K562 (cell line): ENCODE data around the gene CAPN10. TPM values are rescaled to one million over a fixed set of nuclear protein-coding genes. Genes with fewer than 3 reads are reported as not detected.

Source experiments
- ATAC-seq: fragments of 200-7000 bp; cut with Tn5 transposase; 3 replicates; pipeline ENCODE4 v1.9.1; 2020; ENCODE audit warnings: moderate library complexity
- BruUV-seq: library from RNA; stranded (reverse); fragments of 400-500 nt; replicated peaks from 2 replicates; lab custom pipeline; 2021; lab: Mats Ljungman, UMichigan
- CTCF ChIA-PET: fragments of 300-600 bp; formaldehyde crosslinking; extraction: SDS; loops from one replicate; lab custom pipeline; 2021; ENCODE audit warnings: low intra/inter-chr PET ratio; lab: Yijun Ruan, JAX
- POLR2A ChIA-PET: fragments of 300-600, 350-650 bp; sonication (Branson Sonifier 250); formaldehyde crosslinking; extraction: SDS; loops from one replicate; lab custom pipeline; 2021; ENCODE audit warnings: antibody characterized with exemption, inconsistent platforms; lab: Yijun Ruan, JAX
- DNase-seq, 4 experiments: peaks; one replicate each; pipeline versions ENCODE4 v3.0.0 to v3.0.0-alpha.2; 2011 to 2018; ENCODE audit warnings: low spot score in 3 of 4, mixed read lengths in 3 of 4; ENCODE audit errors: extremely low read depth in 1 of 4
- FAIRE-seq: peaks from 2 replicates; lab custom pipeline; 2011; peaks lifted over from hg19 to GRCh38; lab: Jason Lieb, UNC
- H2AFZ ChIP-seq: 2 replicates; pipeline ENCODE4 v1.6.0; 2011; ENCODE audit warnings: low read depth, low read length, control low read depth, inconsistent platforms
- H3K27ac ChIP-seq: fragments of 200-600 bp; 3 replicates; pipeline ENCODE4 v1.8.0; 2011; ENCODE audit warnings: low read depth, mild to moderate bottlenecking, control low read depth, inconsistent platforms, low read length, moderate library complexity, mixed read lengths; ENCODE audit errors: extremely low read depth
- H3K27me3 ChIP-seq, 2 experiments: fragments of 300-600 bp in 1 of 2; 2 replicates in 1 of 2; 3 replicates in 1 of 2; pipeline versions ENCODE4 v1.6.0 to v1.8.0; 2011; ENCODE audit warnings: inconsistent platforms in 2 of 2, low read length in 2 of 2, mild to moderate bottlenecking in 1 of 2, mixed read lengths in 1 of 2, moderate library complexity in 1 of 2; ENCODE audit not compliant: control insufficient read depth in 2 of 2, insufficient read depth in 2 of 2
- H3K36me3 ChIP-seq: fragments of 300-600 bp; 3 replicates; pipeline ENCODE4 v1.8.0; 2011; ENCODE audit warnings: mild to moderate bottlenecking, low read length, inconsistent platforms; ENCODE audit not compliant: control insufficient read depth, insufficient read depth
- H3K4me1 ChIP-seq, 2 experiments: fragments of 200-600 bp in 1 of 2; replicated peaks in 1 of 2; 2 replicates in 1 of 2; 3 replicates in 1 of 2; pipeline versions ENCODE4 v1.5.1 to v1.8.0; 2011; ENCODE audit warnings: inconsistent platforms in 2 of 2, low read length in 2 of 2, mild to moderate bottlenecking in 1 of 2, mixed read lengths in 1 of 2, moderate library complexity in 1 of 2; ENCODE audit not compliant: control insufficient read depth in 2 of 2, insufficient read depth in 2 of 2
- H3K4me2 ChIP-seq: 2 replicates; pipeline ENCODE4 v1.6.1; 2011; ENCODE audit warnings: low read length, control low read depth, inconsistent platforms, mixed read lengths; ENCODE audit not compliant: insufficient read depth
- H3K4me3 ChIP-seq: fragments of 200-600 bp; sonication (generic), shearing (Covaris generic); 2 replicates; pipeline ENCODE4 v1.5.1; 2016; ENCODE audit warnings: control low read depth, inconsistent platforms
- H3K79me2 ChIP-seq: fragments of 200-600 bp; 3 replicates; pipeline ENCODE4 v1.8.0; 2011; ENCODE audit warnings: low read length, inconsistent platforms; ENCODE audit not compliant: control insufficient read depth, insufficient read depth
- H3K9ac ChIP-seq, 2 experiments: 2 replicates each; pipeline versions ENCODE4 v1.6.0 to v1.6.1; 2011; ENCODE audit warnings: low read depth in 2 of 2, low read length in 2 of 2, control low read depth in 1 of 2, inconsistent platforms in 1 of 2, mild to moderate bottlenecking in 1 of 2, mixed read lengths in 1 of 2; ENCODE audit not compliant: insufficient read depth in 1 of 2
- H3K9me1 ChIP-seq: one replicate; pipeline ENCODE4 v1.6.0; 2011; ENCODE audit warnings: inconsistent platforms, mild to moderate bottlenecking, low read length, moderate library complexity; ENCODE audit not compliant: control insufficient read depth, insufficient read depth
- H3K9me3 ChIP-seq: replicated peaks from 2 replicates; pipeline ENCODE4 v1.5.1; 2011; ENCODE audit warnings: low read depth, low read length, inconsistent platforms; ENCODE audit not compliant: control insufficient read depth, insufficient read depth
- H4K20me1 ChIP-seq: replicated peaks from 2 replicates; pipeline ENCODE4 v1.6.1; 2011; ENCODE audit warnings: low read length, inconsistent platforms, mixed read lengths; ENCODE audit not compliant: control insufficient read depth, insufficient read depth
- GABPB1 ChIP-seq: sonication (generic); formaldehyde crosslinking; IDR thresholded peaks from 2 replicates; pipeline ENCODE4 v1.8.0; 2022; ENCODE audit warnings: mild to moderate bottlenecking, missing genetic modification reagents
- MTA2 ChIP-seq: fragments of 450-650 bp; IDR thresholded peaks from 2 replicates; pipeline ENCODE4 v1.6.1; 2016; ENCODE audit warnings: low read depth
- PTBP1 ChIP-seq: fragments of 200-400 bp; formaldehyde crosslinking; IDR thresholded peaks from 2 replicates; pipeline ENCODE4 v1.6.1; 2017; ENCODE audit warnings: low read depth, low read length
- RBFOX2 ChIP-seq: fragments of 200-400 bp; formaldehyde crosslinking; IDR thresholded peaks from 2 replicates; pipeline ENCODE4 v1.6.1; 2017; ENCODE audit warnings: low read depth, mild to moderate bottlenecking, low read length, moderate library complexity
- SRSF1 ChIP-seq: fragments of 200-400 bp; formaldehyde crosslinking; IDR thresholded peaks from 2 replicates; pipeline ENCODE4 v1.6.1; 2017; ENCODE audit warnings: mild to moderate bottlenecking, low read depth, low read length, moderate library complexity
- SRSF7 ChIP-seq: fragments of 200-400 bp; formaldehyde crosslinking; optimal IDR thresholded peaks from 2 replicates; pipeline ENCODE3; 2017; ENCODE audit warnings: mild to moderate bottlenecking, low read depth, low read length
- ZEB2 ChIP-seq: fragments of 450-650 bp; IDR thresholded peaks from 2 replicates; pipeline ENCODE4 v1.6.1; 2016
- WGBS: fragments of 100-300 bp; shearing (Covaris generic); methylation state at CpG from one replicate; pipeline ENCODE4 v1.1.6; 2016; ENCODE audit warnings: low coverage, mixed read lengths; ENCODE audit not compliant: insufficient coverage; ENCODE audit errors: missing lambda C conversion rate; 5-methylcytosine and 5-hydroxymethylcytosine counted together
- in situ Hi-C: fragments of 300-500 bp; cut with MboI; formaldehyde crosslinking; loops from 4 replicates; pipeline ENCODE4 v1.15.0; 2018; ENCODE audit warnings: inconsistent platforms, mixed read lengths
- intact Hi-C: fragments of 100-400 bp; cut with micrococcal nuclease; formaldehyde crosslinking; loops from 2 replicates; pipeline ENCODE4 v1.14.2; 2022
- polyA plus RNA-seq, 8 experiments: library from polyadenylated mRNA; depleted of rRNA in 4 of 8; stranded (reverse) in 5 of 8; unstranded in 3 of 8; fragments of >200 nt; fragmentation: Nextera tagmentation in 2 of 8; fragmentation: Illumina TruSeq in 1 of 8; extraction: Ambion mirVana in 2 of 8; extraction: Trizol in 1 of 8; gene quantifications; 2 replicates each; pipeline versions ENCODE4 v1.2.1 to v1.2.3, GENCODE V29; 2011 to 2014; ENCODE audit warnings: inconsistent platforms in 1 of 8, missing spikeins in 1 of 8
- total RNA-seq, 7 experiments: library from RNA; depleted of rRNA in 6 of 7; stranded (reverse); fragments of >200 nt in 6 of 7; fragmentation: Illumina TruSeq in 2 of 7; extraction: Trizol in 2 of 7; gene quantifications; 2 replicates each; pipeline versions ENCODE4 v1.2.1 to v1.2.3, GENCODE V29; 2011 to 2021; ENCODE audit warnings: low replicate concordance in 1 of 7

CAPN10 gene
- total and polyA plus RNA-seq, 9 of the 15 experiments (the other 6 are each of a cell fraction or from before 2014, with no cell fraction given): 0.08 to 26.1 (median 8.4) TPM

DNA sequence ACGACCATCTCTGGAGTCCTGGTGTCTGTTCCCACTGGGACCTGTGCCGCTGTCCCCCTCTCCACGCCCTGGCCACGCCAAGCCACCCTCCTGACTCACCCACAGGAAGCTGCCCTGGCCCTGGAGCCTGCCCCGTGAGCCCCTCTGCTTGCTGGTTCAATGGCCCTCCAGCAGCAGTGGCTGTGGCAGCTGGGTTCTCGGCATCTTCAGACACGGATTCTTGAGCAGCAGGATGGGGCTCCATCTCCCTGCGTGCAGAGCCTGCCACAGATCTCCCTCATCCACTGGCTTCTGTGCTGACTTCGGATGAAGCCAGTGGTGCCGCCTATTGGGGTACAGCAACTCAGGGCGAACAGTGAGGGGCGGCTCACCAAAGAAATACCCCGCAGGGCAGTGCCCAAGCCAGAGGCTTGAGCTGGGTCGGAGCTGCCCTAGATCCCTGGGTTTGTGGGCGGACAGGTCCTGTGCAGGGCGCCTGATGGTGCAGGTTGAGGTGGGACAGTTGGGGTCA lies 14.0 kb downstream of the CAPN10 start:
- FAIRE-seq: no peak
- WGBS: 82% methylated on average over 7 of the region's 16 CpGs
- CTCF ChIA-PET: no interaction called here
- intact Hi-C loops: no loop called here
- POLR2A ChIA-PET: interaction anchor here (0.6 kb wide), 1 partner anchor 15 kb away, joined by 5 read pairs; no protein-coding TSS in a partner anchor
- TF ChIP-seq SRSF1: no peak
- TF ChIP-seq SRSF7: no peak
- no peak for TF ChIP-seq RBFOX2
- TF ChIP-seq MTA2: no peak
- TF ChIP-seq GABPB1 (CRISPR knock-in tag): no peak
- TF ChIP-seq PTBP1: no peak
- no peak for TF ChIP-seq ZEB2
- TF ChIP-seq, all 486 proteins: peak for 0
- peaks cover 4 to 39% of the 10 kb centered on the region in 2 experiments; a peak in 3 of 5 replicates for H3K4me1 ChIP-seq
- DNase-seq: no peak
- no peaks in the 10 kb centered on the region for H3K27me3 ChIP-seq
- peaks cover 6% of the 10 kb centered on the region; the same call in 1 of the 3 replicates for H3K36me3 ChIP-seq
- H3K4me2 ChIP-seq: no peak overlapping the region
- H3K27ac ChIP-seq: no peak overlapping the region
- no peaks in the 10 kb centered on the region for H3K9me1 ChIP-seq
- BruUV-seq: no TSS peak
- no peaks in the 10 kb centered on the region for H3K9me3 ChIP-seq
- H3K79me2 ChIP-seq: no peaks in the 10 kb centered on the region
- H4K20me1 ChIP-seq: no peaks in the 10 kb centered on the region
- no peak for ATAC-seq
- H3K4me3 ChIP-seq: no peak overlapping the region
- no peak overlapping the region for H3K9ac ChIP-seq
- in situ Hi-C loops: no loop called here
- H2AFZ ChIP-seq: no peak overlapping the region
